Stomach (tissue), 9 donors: Measurements from ENCODE around the gene TM9SF1. TPM values are rescaled to one million over a fixed set of nuclear protein-coding genes. Genes with fewer than 3 reads are reported as not detected.
A peak's percentile ranks its signal among the peaks of the same experiment; 100 is the strongest.
"Not testable (repeated sequence)": the region's sequence is repeated elsewhere in the genome, so short reads cannot be mapped to it uniquely, and the experiment has no call there.

ENCODE experiments used
- DNase-seq, 2 donors: peaks; one replicate each; pipeline versions ENCODE4 v3.0.0 to v3.0.0-alpha.2; 2013 to 2019
- H3K27ac ChIP-seq, 5 donors: fragments of 200-600 bp in 4 of 5; sonication (generic) in 4 of 5; one replicate each; pipeline ENCODE4 v1.5.1; 2013 to 2019; ENCODE audit warnings: mild to moderate bottlenecking in 1 of 5, moderate library complexity in 1 of 5
- H3K27me3 ChIP-seq, 3 donors: fragments of 200-600 bp; sonication (generic); one replicate each; pipeline ENCODE4 v1.5.1; 2017 to 2019; ENCODE audit warnings: mixed run types in 1 of 3
- H3K36me3 ChIP-seq, 4 donors: fragments of 200-600 bp; sonication (generic); 1 replicate in 3 of 4; 2 replicates in 1 of 4; pipeline ENCODE4 v1.5.1; 2016 to 2019
- H3K4me1 ChIP-seq, 4 donors: fragments of 200-600 bp; sonication (generic); one replicate each; pipeline ENCODE4 v1.5.1; 2016 to 2019
- H3K4me3 ChIP-seq, 4 donors: fragments of 200-600 bp; sonication (generic) in 3 of 4; one replicate each; pipeline ENCODE4 v1.5.1; 2016 to 2019; ENCODE audit warnings: mild to moderate bottlenecking in 1 of 4
- H3K9me3 ChIP-seq, 4 donors: fragments of 200-600 bp; sonication (generic); one replicate each; pipeline ENCODE4 v1.5.1; 2016 to 2019
- CTCF ChIP-seq, 7 experiments: fragments of 450-650 bp in 4 of 7; fragments of 200-600 bp in 3 of 7; sonication (generic) in 3 of 7; IDR thresholded peaks; one replicate each; pipeline ENCODE4 v1.5.1; 2016 to 2019; ENCODE audit warnings: antibody characterized with exemption in 7 of 7, control low read depth in 2 of 7, mild to moderate bottlenecking in 1 of 7
- EP300 ChIP-seq: sonication (generic); formaldehyde crosslinking; IDR thresholded peaks from one replicate; pipeline ENCODE4 v1.6.1; 2017; ENCODE audit warnings: antibody characterized with exemption
- POLR2A ChIP-seq, 4 donors: fragments of 450-650 bp; IDR thresholded peaks; one replicate each; pipeline ENCODE4 v1.6.1; 2016; ENCODE audit warnings: antibody characterized with exemption in 4 of 4, control low read depth in 2 of 4, mild to moderate bottlenecking in 1 of 4, moderate library complexity in 1 of 4
- POLR2AphosphoS5 ChIP-seq, 3 donors: sonication (generic); formaldehyde crosslinking; IDR thresholded peaks; one replicate each; pipeline ENCODE4 v1.6.1; 2016; ENCODE audit warnings: antibody characterized with exemption in 3 of 3
- WGBS, 5 donors: extraction: QIAGEN DNeasy Blood & Tissue Kit in 3 of 5; methylation state at CpG; one replicate each; pipeline versions ENCODE4 v1.1.5 to v1.1.7; 2013 to 2018; 5-methylcytosine and 5-hydroxymethylcytosine counted together
- intact Hi-C: fragments of 100-400 bp; cut with DNase I; formaldehyde crosslinking; loops from one replicate; pipeline ENCODE4 v1.15.1; 2023; ENCODE audit warnings: low total_unique reads
- polyA plus RNA-seq, 3 donors: library from polyadenylated mRNA; stranded (reverse); fragments of 200-250 nt; gene quantifications; one replicate each; pipeline ENCODE4 v1.2.3, GENCODE V29; 2013
- total RNA-seq, 5 donors: library from RNA; depleted of rRNA; stranded (reverse); fragments of >200 nt; gene quantifications; one replicate each; pipeline versions ENCODE4 v1.1.0 to v1.2.3, GENCODE V29; 2014 to 2016
- donor health status: healthy with polysubstance abuse.
- donor health status: Bipolar disorder and iron deficiency.
- donor health status: healthy.

TM9SF1 gene
- total and polyA plus RNA-seq, 8 donors: 6.4 to 79.7 (median 28.8) TPM

GRCh38 chr14:24231263-24232120, 36.3 kb upstream of the TM9SF1 start:
- DNase-seq: peak in 1 of 2 donors; percentile 39
- intact Hi-C loops: no loop called here
- Histone ChIP-seq H3K36me3 (peaks cover 13 to 38% (median 28%) of the 10 kb centered on the region in 4 donors), H3K4me1 (peaks cover 26 to 67% (median 51%) of the 10 kb centered on the region in 4 donors), H3K27me3 (no peaks in the 10 kb centered on the region), H3K4me3 (peak overlapping the region; percentile 76 to 95 (median 76)), H3K27ac (peak overlapping the region; percentile 81 to 96 (median 88)), H3K9me3 (no peaks in the 10 kb centered on the region)
- WGBS, 5 donors: 7 to 10% (median 8%) methylated on average over 23 of the region's 23 CpGs
- TF ChIP-seq CTCF (IDR thresholded peaks at IDR 0.05) (no peak), POLR2AphosphoS5 (IDR thresholded peaks at IDR 0.05) (no peak)

GRCh38 chr14:24228902-24229301, 33.7 kb upstream of the TM9SF1 start:
- H3K36me3 ChIP-seq: peaks cover 4 to 23% (median 15%) of the 10 kb centered on the region in 4 donors
- no peak overlapping the region for H3K4me3 ChIP-seq
- TF ChIP-seq EP300 (no peak), POLR2AphosphoS5 (IDR thresholded peaks at IDR 0.05) (no peak), POLR2A (IDR thresholded peaks at IDR 0.05) (no peak), CTCF (IDR thresholded peaks at IDR 0.05) (no peak)
- H3K27me3 ChIP-seq: no peaks in the 10 kb centered on the region
- 0 to 90% (median 33%) methylated on average over 1 of the region's 1 CpG for WGBS, 5 donors
- no peak for DNase-seq
- no peak overlapping the region for H3K27ac ChIP-seq
- no peaks in the 10 kb centered on the region for H3K9me3 ChIP-seq
- intact Hi-C loops: no loop called here
- peaks cover 20 to 42% (median 32%) of the 10 kb centered on the region in 4 donors for H3K4me1 ChIP-seq

- Histone ChIP-seq H3K9me3 (no peaks in the 10 kb centered on the region), H3K27ac (no peak overlapping the region), H3K36me3 (peaks cover 4 to 23% (median 15%) of the 10 kb centered on the region in 4 donors), H3K4me3 (no peak overlapping the region), H3K27me3 (no peaks in the 10 kb centered on the region), H3K4me1 (peaks cover 9 to 30% (median 19%) of the 10 kb centered on the region in 4 donors)
- DNase-seq: no peak
- WGBS, 5 donors: 74 to 90% (median 84%) methylated on average over 1 of the region's 1 CpG
- TF ChIP-seq EP300 (no peak), CTCF (IDR thresholded peaks at IDR 0.05) (no peak), POLR2AphosphoS5 (IDR thresholded peaks at IDR 0.05) (no peak), POLR2A (IDR thresholded peaks at IDR 0.05) (no peak)
- intact Hi-C loops: no loop called here
Measured at GRCh38 chr14:24226473-24226872, 31.2 kb upstream of the TM9SF1 start.

- Histone ChIP-seq H3K27me3 (no peaks in the 10 kb centered on the region), H3K36me3 (peaks cover 4 to 23% (median 14%) of the 10 kb centered on the region in 4 donors), H3K4me3 (no peak overlapping the region), H3K27ac (no peak overlapping the region), H3K9me3 (no peaks in the 10 kb centered on the region), H3K4me1 (peaks cover 0 to 16% (median 5%) of the 10 kb centered on the region in 4 donors)
- WGBS, 5 donors: 88 to 94% (median 92%) methylated on average over 7 of the region's 7 CpGs
- no peak for DNase-seq
- intact Hi-C loops: no loop called here
- no peak for TF ChIP-seq POLR2AphosphoS5 (IDR thresholded peaks at IDR 0.05)
- no peak for TF ChIP-seq CTCF (IDR thresholded peaks at IDR 0.05)
- no peak for TF ChIP-seq POLR2A (IDR thresholded peaks at IDR 0.05)
- no peak for TF ChIP-seq EP300
Measured at GRCh38 chr14:24224618-24225071, 29.4 kb upstream of the TM9SF1 start.

GRCh38 chr14:24222987-24223386, 27.7 kb upstream of the TM9SF1 start:
- DNase-seq, H3K27me3 ChIP-seq, intact Hi-C loops, H3K9me3 ChIP-seq, H3K4me3 ChIP-seq, H3K4me1 ChIP-seq, H3K27ac ChIP-seq: not testable (repeated sequence)
- 93 to 100% (median 97%) methylated on average over 4 of the region's 4 CpGs for WGBS, 5 donors
- H3K36me3 ChIP-seq: peaks cover 4 to 21% (median 7%) of the 10 kb centered on the region in 4 donors
